Measurements from ENCODE around the gene SIPA1L2. TPM values are rescaled to one million over a fixed set of nuclear protein-coding genes. Genes with fewer than 3 reads are reported as not detected.

The SIPA1L2 gene
- total and polyA plus RNA-seq, 4 donors, result 5.3 to 60.1 (median 30.4) TPM

DNA sequence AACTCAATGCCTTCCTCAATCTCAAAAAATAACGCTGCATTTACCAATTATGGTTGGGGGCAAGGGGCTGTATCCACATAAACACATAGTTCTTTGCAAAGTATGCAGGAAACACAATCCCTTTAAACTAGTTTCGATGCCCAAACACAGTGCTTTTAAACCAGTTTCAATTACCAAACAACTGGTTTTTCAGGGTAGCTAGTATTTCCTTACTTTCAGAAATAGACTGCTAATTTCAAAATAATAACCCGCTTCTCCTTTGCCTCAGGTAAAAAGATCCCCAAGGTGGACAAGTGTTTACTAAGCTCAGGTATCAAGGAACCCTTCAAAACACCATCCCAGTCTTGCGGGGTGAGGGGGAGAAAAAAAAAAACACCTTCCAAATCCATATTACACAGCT, 2.8 kb downstream of the SIPA1L2 start:
- TF ChIP-seq, protein P1, sequence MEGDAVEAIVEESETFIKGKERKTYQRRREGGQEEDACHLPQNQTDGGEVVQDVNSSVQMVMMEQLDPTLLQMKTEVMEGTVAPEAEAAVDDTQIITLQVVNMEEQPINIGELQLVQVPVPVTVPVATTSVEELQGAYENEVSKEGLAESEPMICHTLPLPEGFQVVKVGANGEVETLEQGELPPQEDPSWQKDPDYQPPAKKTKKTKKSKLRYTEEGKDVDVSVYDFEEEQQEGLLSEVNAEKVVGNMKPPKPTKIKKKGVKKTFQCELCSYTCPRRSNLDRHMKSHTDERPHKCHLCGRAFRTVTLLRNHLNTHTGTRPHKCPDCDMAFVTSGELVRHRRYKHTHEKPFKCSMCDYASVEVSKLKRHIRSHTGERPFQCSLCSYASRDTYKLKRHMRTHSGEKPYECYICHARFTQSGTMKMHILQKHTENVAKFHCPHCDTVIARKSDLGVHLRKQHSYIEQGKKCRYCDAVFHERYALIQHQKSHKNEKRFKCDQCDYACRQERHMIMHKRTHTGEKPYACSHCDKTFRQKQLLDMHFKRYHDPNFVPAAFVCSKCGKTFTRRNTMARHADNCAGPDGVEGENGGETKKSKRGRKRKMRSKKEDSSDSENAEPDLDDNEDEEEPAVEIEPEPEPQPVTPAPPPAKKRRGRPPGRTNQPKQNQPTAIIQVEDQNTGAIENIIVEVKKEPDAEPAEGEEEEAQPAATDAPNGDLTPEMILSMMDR (IDR thresholded peaks at IDR 0.05; ENCODE audit: control extremely low read depth, extremely low read depth), result no peak
- no peaks in the 10 kb centered on the region for H3K36me3 ChIP-seq (ENCODE audit: control insufficient read depth in 4 of 4, insufficient read depth in 4 of 4, low read length in 4 of 4)
- H3K27me3 ChIP-seq (ENCODE audit: control insufficient read depth in 3 of 3, insufficient read depth in 3 of 3, low read length in 2 of 3), result no peaks in the 10 kb centered on the region
- WGBS, 2 donors, result 68 to 71% methylated on average over 4 of the region's 4 CpGs
- no peak overlapping the region for H3K27ac ChIP-seq (ENCODE audit: low read depth in 1 of 2, low read length in 1 of 2)
- ATAC-seq (ENCODE audit: insufficient read depth, low FRiP score) (no peak), DNase-seq (no peak)
- H3K9ac ChIP-seq (ENCODE audit: insufficient read depth in 1 of 2, low read length in 2 of 2), result no peak overlapping the region
- H3K9me3 ChIP-seq (ENCODE audit: control insufficient read depth in 4 of 4, insufficient read depth in 3 of 4, low read length in 3 of 4), result no peaks in the 10 kb centered on the region
- H3K4me3 ChIP-seq, result no peak overlapping the region
- peaks cover 5 to 40% (median 11%) of the 10 kb centered on the region in 5 donors for H3K4me1 ChIP-seq (ENCODE audit: control insufficient read depth in 5 of 5, insufficient read depth in 5 of 5, low read length in 5 of 5)

DNA sequence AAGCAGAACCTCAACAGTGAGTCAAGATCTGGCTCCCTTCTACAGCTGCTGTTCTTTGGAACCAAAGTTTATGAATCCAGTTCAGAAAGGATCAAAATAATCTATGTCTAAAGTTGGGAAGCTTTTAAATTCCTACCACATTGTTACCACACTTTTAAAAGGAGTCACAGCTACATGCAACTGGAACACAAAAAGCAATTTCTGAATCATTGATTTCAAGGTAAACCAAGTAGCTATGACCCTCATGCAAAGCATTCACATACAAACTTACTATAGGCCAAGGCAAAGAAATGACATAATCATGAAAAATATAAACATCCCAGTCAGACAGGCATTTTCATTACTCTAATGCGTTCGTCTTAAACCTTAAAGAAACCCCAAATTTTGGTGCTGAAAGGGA, 3.5 kb downstream of the SIPA1L2 start:
- Histone ChIP-seq H3K36me3 (ENCODE audit: control insufficient read depth in 4 of 4, insufficient read depth in 4 of 4, low read length in 4 of 4) (no peaks in the 10 kb centered on the region), H3K4me1 (ENCODE audit: control insufficient read depth in 5 of 5, insufficient read depth in 5 of 5, low read length in 5 of 5) (peaks cover 5 to 40% (median 11%) of the 10 kb centered on the region in 5 donors), H3K4me3 (no peak overlapping the region), H3K9ac (ENCODE audit: insufficient read depth in 1 of 2, low read length in 2 of 2) (no peak overlapping the region), H3K27me3 (ENCODE audit: control insufficient read depth in 3 of 3, insufficient read depth in 3 of 3, low read length in 2 of 3) (no peaks in the 10 kb centered on the region), H3K27ac (ENCODE audit: low read depth in 1 of 2, low read length in 1 of 2) (no peak overlapping the region), H3K9me3 (ENCODE audit: control insufficient read depth in 4 of 4, insufficient read depth in 3 of 4, low read length in 3 of 4) (no peaks in the 10 kb centered on the region)
- TF ChIP-seq, protein P1 (IDR thresholded peaks at IDR 0.05; ENCODE audit: control extremely low read depth, extremely low read depth), result no peak
- WGBS, 2 donors, result 67 to 72% methylated on average over 2 of the region's 2 CpGs
- DNase-seq (no peak), ATAC-seq (ENCODE audit: insufficient read depth, low FRiP score) (no peak)

GRCh38 chr1:232625319-232625868, 4.5 kb downstream of the SIPA1L2 start:
- DNase-seq (no peak), ATAC-seq (ENCODE audit: insufficient read depth, low FRiP score) (no peak)
- TF ChIP-seq, protein P1 (IDR thresholded peaks at IDR 0.05; ENCODE audit: control extremely low read depth, extremely low read depth), result no peak
- Histone ChIP-seq H3K27me3 (ENCODE audit: control insufficient read depth in 3 of 3, insufficient read depth in 3 of 3, low read length in 2 of 3) (no peaks in the 10 kb centered on the region), H3K27ac (ENCODE audit: low read depth in 1 of 2, low read length in 1 of 2) (no peak overlapping the region), H3K9me3 (ENCODE audit: control insufficient read depth in 4 of 4, insufficient read depth in 3 of 4, low read length in 3 of 4) (no peaks in the 10 kb centered on the region), H3K9ac (ENCODE audit: insufficient read depth in 1 of 2, low read length in 2 of 2) (no peak overlapping the region), H3K36me3 (ENCODE audit: control insufficient read depth in 4 of 4, insufficient read depth in 4 of 4, low read length in 4 of 4) (no peaks in the 10 kb centered on the region), H3K4me3 (no peak overlapping the region), H3K4me1 (ENCODE audit: control insufficient read depth in 5 of 5, insufficient read depth in 5 of 5, low read length in 5 of 5) (peaks cover 6 to 44% (median 11%) of the 10 kb centered on the region in 5 donors)
- 89 to 90% methylated on average over 11 of the region's 11 CpGs for WGBS, 2 donors
